ENCODE measurements around the gene ARPC5L. TPM values are rescaled to one million over a fixed set of nuclear protein-coding genes. Genes with fewer than 3 reads are reported as not detected.

The ARPC5L gene
- total RNA-seq (2014; rRNA removed) (54.5 and 63.0 TPM in 2 replicates), Bru-seq, nascent RNA (percentile 73 among the genes with signal in this experiment), BruChase-seq, experiment 1, labeled RNA remaining after a 6-hour chase (percentile 89 among the genes with signal in this experiment), BruChase-seq, experiment 2, labeled RNA remaining after a 2-hour chase (percentile 82 among the genes with signal in this experiment)
- long read RNA-seq, transcript ARPC5L-202 (6 exons, 2,507 nt) = minor isoform, 5 of 143 reads
- long read RNA-seq, transcript ARPC5L-201 (4 exons, 1,325 nt) = major isoform, 80 of 143 reads
- long read RNA-seq, partial matches to known transcripts = 1 of 143 reads
- long read RNA-seq, other reads (novel, unspliced or antisense) = 54 of 143 reads

GRCh38 chr9:124861342-124862229 is at the start of gene ARPC5L, which contains the start of gene RPL35:
TSS of gene ARPC5L (plus strand) at chr9:124862130. CDS start at chr9:124869291, 7,161 bp downstream.
TSS of gene RPL35 (minus strand) at chr9:124861957. CDS start at chr9:124861912, 45 bp downstream.
- H3K4me1 ChIP-seq (ENCODE audit: insufficient read depth, low read length) = peaks cover 26% of the 10 kb centered on the region
- H2AFZ ChIP-seq (ENCODE audit: low read length) = peak within 1 kb of the TSS; percentile 79
- TF ChIP-seq CTCF (conservative IDR thresholded peaks at IDR 0.05; ENCODE audit: low read depth, low read length) = no peak; the same call in 1 of the 2 replicates
- TF ChIP-seq EZH2phosphoT487 (IDR thresholded peaks at IDR 0.05; ENCODE audit: borderline replicate concordance, low read length) = no peak
- TF ChIP-seq EZH2 (IDR thresholded peaks at IDR 0.05; ENCODE audit: low read length, unreplicated experiment) = no peak
- peak; percentile 90 for ATAC-seq
- BruUV-seq (replicated peaks) = no TSS peak
- no peaks in the 10 kb centered on the region for H3K9me3 ChIP-seq (ENCODE audit: low read length)
- H3K79me2 ChIP-seq (ENCODE audit: low read length) = peaks cover 40% of the 10 kb centered on the region
- H3K36me3 ChIP-seq (ENCODE audit: low read depth, low read length) = peaks cover 42% of the 10 kb centered on the region
- H3K4me2 ChIP-seq (ENCODE audit: low read length) = peak within 1 kb of the TSS; percentile 90
- no peaks in the 10 kb centered on the region for H3K27me3 ChIP-seq (ENCODE audit: low read length)
- H3K9ac ChIP-seq (ENCODE audit: low read length) = peak within 1 kb of the TSS; percentile 99
- peaks cover 40% of the 10 kb centered on the region for H4K20me1 ChIP-seq (ENCODE audit: low read length)
- intact Hi-C loops (cut with micrococcal nuclease) = no loop called here
- DNase-seq = peak; percentile 88
- ChIA-PET POLR2A (ENCODE audit: unreplicated experiment) (interaction anchor here (0.7 kb wide), 1 partner anchor 382 kb away, joined by 3 read pairs; no protein-coding TSS in a partner anchor), CTCF (no interaction called here)
- peak within 1 kb of the TSS; percentile 98 for H3K4me3 ChIP-seq (ENCODE audit: low read length)
- H3F3A ChIP-seq (ENCODE audit: low read length, unreplicated experiment) = peaks cover 8% of the 10 kb centered on the region
- H3K9me2 ChIP-seq (replicated peaks; ENCODE audit: low read length) = no peaks in the 10 kb centered on the region
- peak within 1 kb of the TSS; percentile 58 for H3K27ac ChIP-seq (ENCODE audit: low read length)

- POLR2A ChIA-PET (ENCODE audit: unreplicated experiment) = interaction anchor here (0.6 kb wide), 1 partner anchor 152 kb away, joined by 11 read pairs; no protein-coding TSS in a partner anchor
- peak; percentile 84 for ATAC-seq
- CTCF ChIA-PET = interaction anchor here (0.8 to 1.1 kb wide), 2 partner anchors 33 to 40 kb away, joined by 5 read pairs; partner anchors contain the start of gene WDR38
These were observed 49.5 kb upstream of the ARPC5L start for GRCh38 chr9:124812441-124812876.

GRCh38 chr9:124813041-124813440 is 48.9 kb upstream of the ARPC5L start:
- no peak overlapping the region for H3K9ac ChIP-seq (ENCODE audit: low read length)
- DNase-seq = no peak

More at GRCh38 chr9:124812441-124812876, 49.5 kb upstream of the ARPC5L start:
- DNase-seq = peak; percentile 84
- Histone ChIP-seq H3K27me3 (ENCODE audit: low read length) (no peaks in the 10 kb centered on the region), H3K4me3 (ENCODE audit: low read length) (no peak overlapping the region), H4K20me1 (ENCODE audit: low read length) (no peaks in the 10 kb centered on the region), H3K27ac (ENCODE audit: low read length) (peak overlapping the region; percentile 88), H3F3A (ENCODE audit: low read length, unreplicated experiment) (no peaks in the 10 kb centered on the region), H3K36me3 (ENCODE audit: low read depth, low read length) (no peaks in the 10 kb centered on the region), H3K9me3 (ENCODE audit: low read length) (no peaks in the 10 kb centered on the region), H3K79me2 (ENCODE audit: low read length) (no peaks in the 10 kb centered on the region), H3K9me2 (replicated peaks; ENCODE audit: low read length) (no peaks in the 10 kb centered on the region), H3K4me1 (ENCODE audit: insufficient read depth, low read length) (peaks cover 34% of the 10 kb centered on the region), H3K9ac (ENCODE audit: low read length) (no peak overlapping the region), H2AFZ (ENCODE audit: low read length) (0 out of 2 replicates have a peak overlapping the region, but pooled peaks have one; percentile 13), H3K4me2 (ENCODE audit: low read length) (0 out of 2 replicates have a peak overlapping the region, but pooled peaks have one; percentile 75)
- no peak for TF ChIP-seq EZH2 (IDR thresholded peaks at IDR 0.05; ENCODE audit: low read length, unreplicated experiment)
- intact Hi-C loops (cut with micrococcal nuclease) = no loop called here
- no TSS peak for BruUV-seq (replicated peaks)

More at GRCh38 chr9:124813041-124813440, 48.9 kb upstream of the ARPC5L start:
- TF ChIP-seq EZH2phosphoT487 (IDR thresholded peaks at IDR 0.05; ENCODE audit: borderline replicate concordance, low read length) = no peak
- no peak for TF ChIP-seq EZH2 (IDR thresholded peaks at IDR 0.05; ENCODE audit: low read length, unreplicated experiment)
- no peak for TF ChIP-seq CTCF (conservative IDR thresholded peaks at IDR 0.05; ENCODE audit: low read depth, low read length)
- H3K4me3 ChIP-seq (ENCODE audit: low read length) = no peak overlapping the region
- H2AFZ ChIP-seq (ENCODE audit: low read length) = no peak overlapping the region
- no peaks in the 10 kb centered on the region for H3K36me3 ChIP-seq (ENCODE audit: low read depth, low read length)
- intact Hi-C loops (cut with micrococcal nuclease) = no loop called here
- CTCF ChIA-PET = no interaction called here
- no TSS peak for BruUV-seq (replicated peaks)
- H3K9me3 ChIP-seq (ENCODE audit: low read length) = no peaks in the 10 kb centered on the region
- POLR2A ChIA-PET (ENCODE audit: unreplicated experiment) = no interaction called here
- no peaks in the 10 kb centered on the region for H3F3A ChIP-seq (ENCODE audit: low read length, unreplicated experiment)
- no peaks in the 10 kb centered on the region for H4K20me1 ChIP-seq (ENCODE audit: low read length)
- H3K27me3 ChIP-seq (ENCODE audit: low read length) = no peaks in the 10 kb centered on the region
- no peak overlapping the region for H3K4me2 ChIP-seq (ENCODE audit: low read length)
- H3K9me2 ChIP-seq (replicated peaks; ENCODE audit: low read length) = no peaks in the 10 kb centered on the region
- H3K4me1 ChIP-seq (ENCODE audit: insufficient read depth, low read length) = peaks cover 34% of the 10 kb centered on the region
- peak overlapping the region; percentile 42 for H3K27ac ChIP-seq (ENCODE audit: low read length)
- no peaks in the 10 kb centered on the region for H3K79me2 ChIP-seq (ENCODE audit: low read length)
- no peak for ATAC-seq

Data from PC-3 (cell line).